Measurements from ENCODE around the gene PPCS. TPM values are rescaled to one million over a fixed set of nuclear protein-coding genes. Genes with fewer than 3 reads are reported as not detected.

The PPCS gene
- total RNA-seq, 1 donor, result 35.6 TPM

GRCh38 chr1:42432714-42433113, 23.6 kb upstream of the PPCS start:
- Histone ChIP-seq H3K27me3 (ENCODE audit: insufficient read depth, low read length) (no peaks in the 10 kb centered on the region), H3K4me1 (ENCODE audit: insufficient read depth, low read length) (no peaks in the 10 kb centered on the region), H3K4me3 (ENCODE audit: low read length) (no peak overlapping the region), H3K9me3 (ENCODE audit: low read depth, low read length) (no peaks in the 10 kb centered on the region)

DNA sequence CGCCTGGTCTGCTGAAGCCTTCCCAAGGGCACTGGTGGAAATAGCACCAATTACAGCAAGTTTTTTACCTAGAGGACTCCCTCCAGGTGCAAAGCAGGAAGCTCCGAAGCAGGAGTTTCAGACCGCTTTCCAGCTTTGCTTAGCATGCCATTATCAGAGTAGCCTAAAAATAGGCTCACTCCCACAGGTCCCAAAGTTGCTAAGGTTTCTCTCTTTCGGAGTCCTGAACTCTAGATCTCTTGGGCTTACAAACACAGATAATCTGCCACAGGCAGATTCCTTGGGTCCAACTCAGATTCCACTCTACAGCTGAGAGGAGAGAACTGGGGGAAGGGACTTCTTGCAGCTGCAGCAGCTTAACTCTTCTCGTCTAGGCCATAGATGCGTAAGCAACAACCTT, 23.0 kb upstream of the PPCS start:
- Histone ChIP-seq H3K27me3 (ENCODE audit: insufficient read depth, low read length) (no peaks in the 10 kb centered on the region), H3K4me3 (ENCODE audit: low read length) (no peak overlapping the region), H3K9me3 (ENCODE audit: low read depth, low read length) (no peaks in the 10 kb centered on the region), H3K4me1 (ENCODE audit: insufficient read depth, low read length) (no peaks in the 10 kb centered on the region)

GRCh38 chr1:42434340-42434739, 22.0 kb upstream of the PPCS start:
- H3K4me3 ChIP-seq (ENCODE audit: low read length), result no peak overlapping the region
- no peaks in the 10 kb centered on the region for H3K4me1 ChIP-seq (ENCODE audit: insufficient read depth, low read length)
- no peaks in the 10 kb centered on the region for H3K27me3 ChIP-seq (ENCODE audit: insufficient read depth, low read length)
- H3K9me3 ChIP-seq (ENCODE audit: low read depth, low read length), result no peaks in the 10 kb centered on the region

DNA sequence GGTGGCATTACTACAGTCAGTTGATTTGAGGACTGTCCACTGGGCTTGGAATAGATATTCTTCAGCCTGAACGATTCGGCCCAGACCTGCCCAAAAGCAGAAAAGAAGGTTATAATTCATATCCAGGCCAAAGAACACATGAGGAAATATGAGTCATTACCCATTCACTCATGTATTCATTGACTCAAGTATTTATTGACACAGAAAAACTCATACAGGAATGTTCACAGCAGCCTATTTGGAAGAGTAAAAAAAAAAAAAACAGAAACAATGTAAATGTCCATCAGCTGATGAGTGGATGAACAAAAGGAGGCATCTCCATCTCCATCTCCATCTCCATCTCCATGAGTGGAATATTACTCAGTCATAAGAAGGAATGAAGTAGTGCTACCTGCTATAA, 16.4 kb upstream of the PPCS start:
- H3K9me3 ChIP-seq (ENCODE audit: low read depth, low read length), result no peaks in the 10 kb centered on the region
- no peaks in the 10 kb centered on the region for H3K4me1 ChIP-seq (ENCODE audit: insufficient read depth, low read length)
- H3K27me3 ChIP-seq (ENCODE audit: insufficient read depth, low read length), result no peaks in the 10 kb centered on the region
- H3K4me3 ChIP-seq (ENCODE audit: low read length), result no peak overlapping the region

DNA sequence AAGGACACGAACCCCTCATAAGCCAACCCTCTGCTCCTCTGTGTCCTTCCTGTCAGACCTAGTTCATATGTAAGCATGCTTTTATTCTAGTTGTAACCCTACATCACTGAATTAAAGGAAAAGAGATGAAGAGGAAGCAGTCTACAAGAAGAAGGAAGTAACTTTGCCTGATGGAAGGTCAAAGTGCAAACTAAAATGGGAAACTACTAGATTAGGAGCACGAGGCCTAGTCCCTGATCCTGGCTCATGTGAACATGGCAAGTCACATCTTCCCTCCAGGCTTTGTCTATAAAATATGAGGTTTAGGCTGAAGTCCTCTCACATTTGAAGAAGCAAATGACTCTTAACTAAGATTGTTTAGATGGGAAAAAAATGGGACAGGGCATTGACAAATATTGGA, 13.7 kb upstream of the PPCS start:
- no peak overlapping the region for H3K4me3 ChIP-seq (ENCODE audit: low read length)
- no peaks in the 10 kb centered on the region for H3K9me3 ChIP-seq (ENCODE audit: low read depth, low read length)
- no peaks in the 10 kb centered on the region for H3K27me3 ChIP-seq (ENCODE audit: insufficient read depth, low read length)
- no peaks in the 10 kb centered on the region for H3K4me1 ChIP-seq (ENCODE audit: insufficient read depth, low read length)

DNA sequence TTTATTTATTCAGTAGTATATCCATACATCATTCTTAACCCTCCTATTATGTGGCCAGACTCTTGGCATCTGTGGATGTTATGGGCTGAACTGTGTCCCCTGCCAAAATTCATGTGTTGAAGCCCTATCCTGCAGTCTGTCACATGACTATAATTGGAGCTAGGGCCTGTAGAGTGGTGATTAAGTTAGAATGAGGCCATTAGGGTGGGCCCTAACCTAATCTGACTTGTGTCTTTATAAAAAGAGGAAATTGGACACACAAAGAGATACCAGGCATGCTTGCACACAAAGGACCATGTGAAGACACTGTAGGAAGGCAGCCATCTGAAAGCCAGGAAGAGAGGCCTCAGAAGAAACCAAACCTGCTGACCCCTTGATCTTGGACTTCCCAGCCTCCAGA, 7.1 kb upstream of the PPCS start:
- H3K27me3 ChIP-seq (ENCODE audit: insufficient read depth, low read length), result no peaks in the 10 kb centered on the region
- no peaks in the 10 kb centered on the region for H3K4me1 ChIP-seq (ENCODE audit: insufficient read depth, low read length)
- H3K9me3 ChIP-seq (ENCODE audit: low read depth, low read length), result no peaks in the 10 kb centered on the region
- H3K4me3 ChIP-seq (ENCODE audit: low read length), result no peak overlapping the region

- Histone ChIP-seq H3K9me3 (ENCODE audit: low read depth, low read length) (no peaks in the 10 kb centered on the region), H3K27me3 (ENCODE audit: insufficient read depth, low read length) (no peaks in the 10 kb centered on the region), H3K4me1 (ENCODE audit: insufficient read depth, low read length) (peaks cover under 1% of the 10 kb centered on the region)
Measured at GRCh38 chr1:42450061-42450460, 6.3 kb upstream of the PPCS start.

DNA sequence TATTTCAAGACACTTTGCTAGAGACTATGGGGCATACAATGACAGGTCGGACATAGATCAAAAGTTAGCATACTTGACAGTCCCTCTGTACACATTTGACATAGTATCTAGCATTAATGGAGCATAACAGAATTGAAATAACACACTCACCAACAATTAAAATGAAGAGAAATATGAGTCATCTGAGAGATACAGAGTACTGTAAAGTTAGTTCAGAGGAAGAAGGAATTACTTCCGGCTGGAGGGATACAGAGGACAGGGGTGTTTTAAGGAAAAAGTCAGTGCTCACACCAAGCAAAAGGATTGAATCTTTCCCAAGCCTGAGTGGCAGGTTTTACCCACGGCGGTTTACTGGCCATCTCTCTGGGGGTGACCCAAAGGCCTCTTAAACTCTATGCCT, 3.0 kb upstream of the PPCS start:
- Histone ChIP-seq H3K9me3 (ENCODE audit: low read depth, low read length) (no peaks in the 10 kb centered on the region), H3K27me3 (ENCODE audit: insufficient read depth, low read length) (no peaks in the 10 kb centered on the region), H3K4me1 (ENCODE audit: insufficient read depth, low read length) (peaks cover 25% of the 10 kb centered on the region), H3K4me3 (ENCODE audit: low read length) (no peak overlapping the region)

More at GRCh38 chr1:42450061-42450460, 6.3 kb upstream of the PPCS start:
- no peak overlapping the region for H3K4me3 ChIP-seq (ENCODE audit: low read length)

DNA sequence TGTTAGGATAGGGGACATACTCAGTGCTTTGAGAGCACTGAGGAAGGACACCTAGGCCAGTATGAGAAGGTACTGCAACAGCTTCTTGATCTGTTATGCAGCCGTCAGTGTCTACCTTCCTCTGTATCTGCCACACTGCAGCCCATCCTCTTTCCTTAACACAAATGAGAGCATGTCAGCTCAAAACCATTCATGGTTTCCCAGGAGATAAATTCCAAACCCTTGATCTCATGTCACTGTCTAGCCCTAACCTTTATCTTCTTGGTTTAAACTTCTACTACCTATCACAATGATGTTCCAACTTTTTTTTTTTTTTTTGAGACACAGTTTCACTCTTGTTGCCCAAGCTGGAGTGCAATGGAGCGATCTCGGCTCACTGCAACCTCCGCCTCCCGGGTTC, 1.9 kb upstream of the PPCS start:
- H3K4me3 ChIP-seq (ENCODE audit: low read length), result no peak overlapping the region
- H3K9me3 ChIP-seq (ENCODE audit: low read depth, low read length), result no peaks in the 10 kb centered on the region
- H3K27me3 ChIP-seq (ENCODE audit: insufficient read depth, low read length), result no peaks in the 10 kb centered on the region
- H3K4me1 ChIP-seq (ENCODE audit: insufficient read depth, low read length), result peaks cover 29% of the 10 kb centered on the region

- peaks cover 29% of the 10 kb centered on the region for H3K4me1 ChIP-seq (ENCODE audit: insufficient read depth, low read length)
- peak overlapping the region; percentile 95 for H3K4me3 ChIP-seq (ENCODE audit: low read length)
- H3K9me3 ChIP-seq (ENCODE audit: low read depth, low read length), result no peaks in the 10 kb centered on the region
- no peaks in the 10 kb centered on the region for H3K27me3 ChIP-seq (ENCODE audit: insufficient read depth, low read length)
Measured at GRCh38 chr1:42456754-42457089, 379 bp downstream of the PPCS start.

DNA sequence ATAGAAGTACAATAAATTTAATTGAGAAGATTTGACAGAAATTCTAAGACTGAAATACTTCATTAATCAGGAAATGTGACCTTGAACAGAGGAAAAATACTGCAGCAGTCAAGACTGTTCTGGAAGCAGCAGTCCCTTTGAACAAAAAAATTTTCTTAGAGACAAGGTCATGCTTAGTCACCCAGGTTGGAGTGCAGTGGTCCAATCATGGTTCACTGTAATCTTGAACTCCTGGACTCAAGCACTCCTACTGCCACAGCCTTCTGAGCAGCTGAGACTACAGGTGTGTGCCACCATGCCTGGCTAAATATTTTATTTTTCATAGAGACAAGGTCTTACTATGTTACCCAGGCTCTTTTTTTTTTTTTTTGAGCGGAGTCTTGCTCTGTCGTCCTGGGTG, 4.9 kb downstream of the PPCS start:
- H3K4me1 ChIP-seq (ENCODE audit: insufficient read depth, low read length), result peaks cover 38% of the 10 kb centered on the region

GRCh38 chr1:42462828-42463763, 6.8 kb downstream of the PPCS start, which contains the start of gene CCDC30:
CCDC30 (plus strand) TSS chr1:42463286; CDS start chr1:42480552, 17,266 bp downstream.
- peaks cover 25% of the 10 kb centered on the region for H3K4me1 ChIP-seq (ENCODE audit: insufficient read depth, low read length)
- H3K4me3 ChIP-seq (ENCODE audit: low read length), result peak within 1 kb of the TSS; percentile 47
- H3K27me3 ChIP-seq (ENCODE audit: insufficient read depth, low read length), result no peaks in the 10 kb centered on the region
- H3K9me3 ChIP-seq (ENCODE audit: low read depth, low read length), result no peaks in the 10 kb centered on the region

More for the DNA sequence above, 4.9 kb downstream of the PPCS start:
- no peaks in the 10 kb centered on the region for H3K9me3 ChIP-seq (ENCODE audit: low read depth, low read length)
- H3K27me3 ChIP-seq (ENCODE audit: insufficient read depth, low read length), result no peaks in the 10 kb centered on the region
- no peak overlapping the region for H3K4me3 ChIP-seq (ENCODE audit: low read length)

DNA sequence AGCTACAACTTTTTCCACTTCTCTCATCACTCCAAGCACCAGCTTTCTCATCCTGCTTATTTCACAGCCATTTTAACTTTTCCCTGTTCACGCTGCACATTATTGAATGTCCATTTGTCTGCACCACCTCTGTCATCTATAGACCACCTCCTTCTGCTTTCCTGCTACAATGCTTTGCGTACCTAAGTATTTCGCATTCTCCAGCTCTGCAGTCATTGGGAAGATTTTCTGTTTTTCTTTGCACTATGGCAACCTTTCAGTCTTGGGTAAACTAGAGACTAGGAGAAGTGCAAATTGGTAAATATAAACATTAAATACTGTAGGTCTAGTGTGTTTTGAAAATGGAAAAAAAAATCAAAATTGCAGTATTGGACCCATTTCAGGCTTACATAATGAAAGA, 7.6 kb downstream of the PPCS start:
- Histone ChIP-seq H3K27me3 (ENCODE audit: insufficient read depth, low read length) (no peaks in the 10 kb centered on the region), H3K4me3 (ENCODE audit: low read length) (no peak overlapping the region), H3K9me3 (ENCODE audit: low read depth, low read length) (no peaks in the 10 kb centered on the region)

GRCh38 chr1:42466030-42466429, 9.7 kb downstream of the PPCS start:
- Histone ChIP-seq H3K4me1 (ENCODE audit: insufficient read depth, low read length) (peaks cover 17% of the 10 kb centered on the region), H3K27me3 (ENCODE audit: insufficient read depth, low read length) (no peaks in the 10 kb centered on the region), H3K4me3 (ENCODE audit: low read length) (no peak overlapping the region), H3K9me3 (ENCODE audit: low read depth, low read length) (no peaks in the 10 kb centered on the region)

More for the DNA sequence above, 7.6 kb downstream of the PPCS start:
- H3K4me1 ChIP-seq (ENCODE audit: insufficient read depth, low read length), result peaks cover 21% of the 10 kb centered on the region

DNA sequence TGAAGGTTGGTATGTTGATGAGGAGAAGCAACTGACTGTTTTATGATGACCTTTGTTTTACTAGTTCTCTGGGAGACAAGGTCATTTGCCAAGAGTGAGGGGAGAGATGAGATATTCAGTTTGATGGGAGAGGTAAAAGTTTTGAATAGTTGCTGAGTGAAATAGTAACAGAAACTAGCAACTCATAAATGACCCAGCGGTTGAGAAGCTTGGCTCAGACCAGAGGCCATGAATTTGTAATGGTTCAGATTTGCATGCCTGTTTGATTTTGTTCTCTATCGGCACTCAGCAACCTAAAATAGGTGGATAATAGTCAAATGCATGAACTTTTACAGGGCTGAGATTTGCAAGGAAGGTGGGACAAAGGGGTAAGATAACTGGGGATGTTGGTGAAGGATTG, 13.4 kb downstream of the PPCS start:
- Histone ChIP-seq H3K4me1 (ENCODE audit: insufficient read depth, low read length) (no peaks in the 10 kb centered on the region), H3K9me3 (ENCODE audit: low read depth, low read length) (no peaks in the 10 kb centered on the region), H3K27me3 (ENCODE audit: insufficient read depth, low read length) (no peaks in the 10 kb centered on the region), H3K4me3 (ENCODE audit: low read length) (no peak overlapping the region)

GRCh38 chr1:42476605-42477004, 20.3 kb downstream of the PPCS start:
- Histone ChIP-seq H3K27me3 (ENCODE audit: insufficient read depth, low read length) (no peaks in the 10 kb centered on the region), H3K4me1 (ENCODE audit: insufficient read depth, low read length) (no peaks in the 10 kb centered on the region), H3K9me3 (ENCODE audit: low read depth, low read length) (no peaks in the 10 kb centered on the region), H3K4me3 (ENCODE audit: low read length) (no peak overlapping the region)

Data from mononuclear cell (primary cell).